NT2/D1 (cell line): Measurements from ENCODE around the gene PALLD.

ENCODE experiments used
- SUZ12 ChIP-seq: IDR thresholded peaks from 2 replicates; pipeline ENCODE4 v1.6.1; 2011; ENCODE audit not compliant: insufficient read length, insufficient read depth; ENCODE audit errors: extremely low read depth
- YY1 ChIP-seq: IDR thresholded peaks from 2 replicates; pipeline ENCODE4 v1.6.1; 2011; ENCODE audit not compliant: insufficient read length, insufficient read depth

DNA sequence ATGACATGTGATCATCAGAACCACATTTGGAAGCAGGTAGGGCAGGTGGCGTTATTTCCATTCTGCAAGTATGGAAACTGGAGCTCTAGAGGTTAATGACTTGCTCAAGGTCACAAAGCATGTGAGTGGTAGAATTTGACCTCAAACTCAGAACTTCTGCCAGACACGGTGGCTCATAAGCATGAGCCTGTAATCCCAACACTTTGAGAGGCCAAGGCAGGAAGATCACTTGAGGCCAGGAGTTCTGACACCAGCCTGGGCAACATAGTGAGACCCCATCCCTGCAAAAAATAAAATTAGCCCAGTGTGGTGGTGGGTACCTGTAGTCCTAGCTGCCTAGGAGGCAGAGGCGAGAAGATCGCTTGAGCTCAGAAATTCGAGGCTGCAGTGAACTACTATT lies 139.2 kb downstream of the PALLD start:
- no peak for TF ChIP-seq YY1
- TF ChIP-seq SUZ12, result no peak
